ENCODE measurements around the gene MLF1.
A peak's percentile ranks its signal among the peaks of the same experiment; 100 is the strongest.

The MLF1 gene

DNA sequence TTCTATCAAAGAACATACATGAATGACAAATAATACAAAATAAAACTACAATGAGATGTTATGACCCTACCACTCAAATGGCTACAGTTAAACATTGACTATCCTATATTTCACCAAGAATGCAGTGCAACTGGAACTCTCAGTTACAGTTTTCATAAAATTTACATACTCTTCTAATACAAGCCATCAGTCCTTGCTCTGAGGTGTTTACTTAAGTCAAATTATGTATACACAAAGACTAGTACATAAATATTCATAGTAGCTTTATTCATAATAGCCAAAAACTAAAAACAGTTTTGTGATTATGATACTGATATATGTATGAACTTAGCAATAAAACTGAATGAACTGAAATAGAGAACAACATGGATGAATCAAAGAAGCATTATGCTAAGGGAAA, 19.2 kb downstream of the MLF1 start:
- DNase-seq = no peak

DNA sequence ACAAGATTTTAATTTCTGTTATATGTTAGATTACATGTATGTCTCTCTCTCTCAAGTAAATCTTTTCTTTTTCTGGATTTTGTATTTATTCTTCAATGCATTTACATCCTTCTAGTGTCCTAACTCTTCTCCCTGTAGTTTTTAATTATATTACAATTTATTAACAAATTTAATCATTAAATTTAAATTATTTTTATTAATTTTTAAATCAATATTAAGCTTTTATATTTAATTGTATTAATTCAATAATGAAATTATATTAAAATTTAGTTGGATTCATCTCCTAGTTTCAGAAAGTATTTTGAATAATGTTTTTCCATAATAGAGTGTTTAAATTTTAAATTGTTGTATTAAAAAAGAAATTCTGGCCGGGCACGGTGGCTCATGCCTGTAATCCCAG, 29.8 kb downstream of the MLF1 start:
- no peak for DNase-seq

- DNase-seq = no peak
Observed at GRCh38 chr3:158602227-158602626, 31.2 kb downstream of the MLF1 start.

- DNase-seq = no peak
Observed at GRCh38 chr3:158617982-158618875, 47.2 kb downstream of the MLF1 start.

DNA sequence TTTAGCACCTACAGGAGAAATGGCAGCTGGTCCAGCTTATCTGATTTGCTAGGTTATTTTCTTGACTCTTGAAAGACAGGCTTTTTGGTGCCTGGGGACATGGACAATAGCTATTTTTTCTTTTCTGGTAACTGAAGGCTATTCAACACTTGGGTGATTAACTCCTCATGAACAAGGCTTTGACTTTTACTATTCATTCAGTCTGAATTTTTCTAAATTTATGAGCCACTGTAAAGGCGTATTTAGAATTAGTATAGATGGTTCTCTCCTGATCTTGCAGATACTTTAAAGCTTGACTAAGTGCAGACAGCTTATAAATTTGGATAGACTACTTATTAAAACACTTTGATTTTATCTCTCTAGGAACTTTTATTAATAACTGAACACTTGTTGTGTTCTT, 54.9 kb downstream of the MLF1 start:
- DNase-seq = no peak

- no peak for DNase-seq
Observed at GRCh38 chr3:158631981-158632380, 61.0 kb downstream of the MLF1 start.

GRCh38 chr3:158640646-158641045, 69.7 kb downstream of the MLF1 start:
- no peak for DNase-seq

GRCh38 chr3:158642005-158642404, 71.0 kb downstream of the MLF1 start:
- no peak for DNase-seq

GRCh38 chr3:158642474-158643210, 71.6 kb downstream of the MLF1 start:
- no peak for DNase-seq

- peak; percentile 98 for DNase-seq
Observed at GRCh38 chr3:158644345-158644908, 73.4 kb downstream of the MLF1 start, which contains the start of gene GFM1. Gene GFM1, plus strand, starts transcription at chr3:158644527. Its CDS starts 108 bp downstream, at chr3:158644635.

DNA sequence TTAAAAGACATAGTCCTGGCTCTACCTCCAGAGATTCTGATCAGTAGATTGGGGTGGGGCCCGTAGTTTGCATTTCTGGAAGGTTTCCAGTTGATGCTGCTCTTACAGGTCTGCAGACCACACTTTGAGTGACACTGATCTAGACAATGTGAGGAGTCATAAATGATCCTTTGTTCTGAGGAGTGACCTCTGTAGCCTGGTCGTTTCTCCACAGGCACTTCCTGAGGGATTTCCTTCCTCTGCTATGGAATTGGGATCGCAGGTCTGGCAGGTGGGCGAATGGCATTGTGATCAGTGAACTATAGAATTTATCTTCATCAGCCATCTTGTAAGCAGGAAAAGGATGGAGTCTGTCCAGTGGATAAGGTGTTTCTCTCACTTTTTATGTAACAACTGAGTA, 78.8 kb downstream of the MLF1 start:
- DNase-seq = no peak

- DNase-seq = no peak
Observed at GRCh38 chr3:158651192-158651591, 80.2 kb downstream of the MLF1 start.

DNA sequence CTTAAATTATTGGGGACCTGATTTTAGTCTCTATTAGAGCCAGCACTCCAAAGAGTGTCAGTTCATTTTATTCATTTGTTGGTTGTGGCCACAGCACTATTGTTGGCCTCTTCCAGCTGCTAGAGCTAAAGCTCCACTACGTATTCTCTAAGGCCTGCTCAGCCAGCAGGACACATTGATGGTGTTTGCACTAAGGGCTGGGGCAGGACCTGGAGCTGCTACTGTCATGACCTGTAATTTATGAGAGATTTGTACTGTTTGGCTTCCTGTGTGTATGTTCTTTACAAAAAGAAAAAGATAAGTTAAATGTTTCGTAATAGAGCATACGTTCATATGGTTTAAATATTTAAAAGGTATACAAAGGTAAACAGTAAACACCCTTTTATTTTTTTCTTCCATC, 81.5 kb downstream of the MLF1 start:
- no peak for DNase-seq

Data from NCI-H1092 treated with DMSO at 0.1 percent for 48 hours (cell line).